ENCODE measurements around the gene INSL4. TPM values are rescaled to one million over a fixed set of nuclear protein-coding genes. Genes with fewer than 3 reads are reported as not detected.

INSL4 gene
- total and polyA plus RNA-seq, 2 experiments from 2014 or later: not detected

GRCh38 chr9:5265939-5266338 is 34.7 kb downstream of the INSL4 start:
- no peaks in the 10 kb centered on the region for H3K9me3 ChIP-seq (ENCODE audit: low read depth)
- H3F3A ChIP-seq (ENCODE audit: insufficient read depth): peaks cover 10% of the 10 kb centered on the region; the same call in 1 of the 2 replicates
- WGBS, 2 experiments (ENCODE audit: low coverage in 1 of 2, low lambda C conversion rate in 2 of 2, missing lambda C conversion rate in 2 of 2): 43 to 100% methylated on average over 1 of the region's 1 CpG
- no peak overlapping the region for H3K4me2 ChIP-seq (ENCODE audit: unreplicated experiment)
- H3K27me3 ChIP-seq (replicated peaks; ENCODE audit: insufficient read depth): no peaks in the 10 kb centered on the region
- peaks cover 17% of the 10 kb centered on the region for H3K4me1 ChIP-seq (ENCODE audit: insufficient read depth)
- H2AFZ ChIP-seq: no peak overlapping the region
- no peaks in the 10 kb centered on the region for H3K79me2 ChIP-seq (ENCODE audit: insufficient read depth)
- peaks cover 8% of the 10 kb centered on the region; the same call in 1 of the 2 replicates for H3K9me2 ChIP-seq (ENCODE audit: insufficient read depth)
- H3K9ac ChIP-seq: no peak overlapping the region
- no peak overlapping the region for H3K27ac ChIP-seq
- in situ Hi-C loops (cut with MboI): no loop called here
- H3K4me3 ChIP-seq: no peak overlapping the region
- H4K20me1 ChIP-seq (ENCODE audit: insufficient read depth): no peaks in the 10 kb centered on the region
- DNase-seq: no peak
- no peak for TF ChIP-seq EZH2 (IDR thresholded peaks at IDR 0.05; ENCODE audit: insufficient read depth, poor library complexity, severe bottlenecking)
- TF ChIP-seq EZH2phosphoT487 (IDR thresholded peaks at IDR 0.05; ENCODE audit: insufficient read depth, low read depth): no peak
- no peaks in the 10 kb centered on the region for H3K36me3 ChIP-seq (ENCODE audit: low read depth)

- H3K4me2 ChIP-seq (ENCODE audit: unreplicated experiment): peak overlapping the region; percentile 44
- H3K36me3 ChIP-seq (ENCODE audit: low read depth): no peaks in the 10 kb centered on the region
- H3F3A ChIP-seq (ENCODE audit: insufficient read depth): peaks cover 10% of the 10 kb centered on the region; the same call in 1 of the 2 replicates
- 0 out of 2 replicates have a peak overlapping the region, but pooled peaks have one; percentile 2 for H3K4me3 ChIP-seq
- in situ Hi-C loops (cut with MboI): no loop called here
- H3K9ac ChIP-seq: no peak overlapping the region
- peak overlapping the region; percentile 53; the same call in 1 of the 2 replicates for H2AFZ ChIP-seq
- 45 to 52% methylated on average over 6 of the region's 6 CpGs for WGBS, 2 experiments (ENCODE audit: low coverage in 1 of 2, low lambda C conversion rate in 2 of 2, missing lambda C conversion rate in 2 of 2)
- TF ChIP-seq EZH2phosphoT487 (IDR thresholded peaks at IDR 0.05; ENCODE audit: insufficient read depth, low read depth) (no peak), EZH2 (IDR thresholded peaks at IDR 0.05; ENCODE audit: insufficient read depth, poor library complexity, severe bottlenecking) (no peak)
- H3K27me3 ChIP-seq (replicated peaks; ENCODE audit: insufficient read depth): no peaks in the 10 kb centered on the region
- H3K9me3 ChIP-seq (ENCODE audit: low read depth): no peaks in the 10 kb centered on the region
- no peak overlapping the region for H3K27ac ChIP-seq
- H3K79me2 ChIP-seq (ENCODE audit: insufficient read depth): no peaks in the 10 kb centered on the region
- H4K20me1 ChIP-seq (ENCODE audit: insufficient read depth): no peaks in the 10 kb centered on the region
- peaks cover 8% of the 10 kb centered on the region; the same call in 1 of the 2 replicates for H3K9me2 ChIP-seq (ENCODE audit: insufficient read depth)
- peaks cover 17% of the 10 kb centered on the region for H3K4me1 ChIP-seq (ENCODE audit: insufficient read depth)
- peak; percentile 19 for DNase-seq
Measured at GRCh38 chr9:5269249-5269715, 38.1 kb downstream of the INSL4 start.

GRCh38 chr9:5274770-5275169 is 43.6 kb downstream of the INSL4 start:
- 47 to 61% methylated on average over 2 of the region's 2 CpGs for WGBS, 2 experiments (ENCODE audit: low coverage in 1 of 2, low lambda C conversion rate in 2 of 2, missing lambda C conversion rate in 2 of 2)
- DNase-seq: no peak
- in situ Hi-C loops (cut with MboI): no loop called here
- no peaks in the 10 kb centered on the region for H3K79me2 ChIP-seq (ENCODE audit: insufficient read depth)
- H3K4me2 ChIP-seq (ENCODE audit: unreplicated experiment): no peak overlapping the region
- H4K20me1 ChIP-seq (ENCODE audit: insufficient read depth): no peaks in the 10 kb centered on the region
- H3K4me3 ChIP-seq: no peak overlapping the region
- no peaks in the 10 kb centered on the region for H3F3A ChIP-seq (ENCODE audit: insufficient read depth)
- no peak overlapping the region for H2AFZ ChIP-seq
- H3K27me3 ChIP-seq (replicated peaks; ENCODE audit: insufficient read depth): no peaks in the 10 kb centered on the region
- no peak overlapping the region for H3K9ac ChIP-seq
- H3K9me2 ChIP-seq (ENCODE audit: insufficient read depth): peaks cover 2% of the 10 kb centered on the region; the same call in 1 of the 2 replicates
- no peaks in the 10 kb centered on the region for H3K36me3 ChIP-seq (ENCODE audit: low read depth)
- H3K9me3 ChIP-seq (ENCODE audit: low read depth): no peaks in the 10 kb centered on the region
- TF ChIP-seq EZH2phosphoT487 (IDR thresholded peaks at IDR 0.05; ENCODE audit: insufficient read depth, low read depth) (no peak), EZH2 (IDR thresholded peaks at IDR 0.05; ENCODE audit: insufficient read depth, poor library complexity, severe bottlenecking) (no peak)
- H3K27ac ChIP-seq: no peak overlapping the region
- H3K4me1 ChIP-seq (ENCODE audit: insufficient read depth): no peaks in the 10 kb centered on the region

- Histone ChIP-seq H3K9me3 (ENCODE audit: low read depth) (no peaks in the 10 kb centered on the region), H2AFZ (no peak overlapping the region), H3K4me1 (ENCODE audit: insufficient read depth) (no peaks in the 10 kb centered on the region), H3K36me3 (ENCODE audit: low read depth) (no peaks in the 10 kb centered on the region), H3K9ac (no peak overlapping the region), H3K79me2 (ENCODE audit: insufficient read depth) (no peaks in the 10 kb centered on the region), H3K27me3 (replicated peaks; ENCODE audit: insufficient read depth) (no peaks in the 10 kb centered on the region), H3K9me2 (ENCODE audit: insufficient read depth) (no peaks in the 10 kb centered on the region), H3K4me3 (no peak overlapping the region), H3K4me2 (ENCODE audit: unreplicated experiment) (no peak overlapping the region), H4K20me1 (ENCODE audit: insufficient read depth) (no peaks in the 10 kb centered on the region), H3F3A (ENCODE audit: insufficient read depth) (no peaks in the 10 kb centered on the region), H3K27ac (no peak overlapping the region)
- TF ChIP-seq EZH2 (IDR thresholded peaks at IDR 0.05; ENCODE audit: insufficient read depth, poor library complexity, severe bottlenecking) (no peak), EZH2phosphoT487 (IDR thresholded peaks at IDR 0.05; ENCODE audit: insufficient read depth, low read depth) (no peak)
- 48 to 57% methylated on average over 2 of the region's 2 CpGs for WGBS, 2 experiments (ENCODE audit: low coverage in 1 of 2, low lambda C conversion rate in 2 of 2, missing lambda C conversion rate in 2 of 2)
- in situ Hi-C loops (cut with MboI): no loop called here
- no peak for DNase-seq
Measured at GRCh38 chr9:5278486-5278885, 47.3 kb downstream of the INSL4 start.

Small RNA genes lying within 50 kb of the gene (small RNA-seq; reads per million reads assigned to genes)
- not detected for gene AL133547.1 (ENCODE audit: low read depth, low replicate concordance)

Other genes with a start within 250 kb of the INSL4 start
- 6.5 and 6.7 TPM in 2 replicates for gene JAK2, start 246.1 kb upstream of the INSL4 start, total RNA-seq (2014; rRNA removed; shearing (Covaris generic))
- 4.1 and 5.0 TPM in 2 replicates for gene JAK2, start 246.1 kb upstream of the INSL4 start, polyA plus RNA-seq (2016; fragmentation: Nextera tagmentation; extraction: Ambion mirVana)
- not detected in 2 replicates for gene INSL6, start 45.8 kb upstream of the INSL4 start, total RNA-seq (2014; rRNA removed; shearing (Covaris generic))
- gene INSL6, start 45.8 kb upstream of the INSL4 start, polyA plus RNA-seq (2016; fragmentation: Nextera tagmentation; extraction: Ambion mirVana): not detected in 2 replicates
- not detected in 2 replicates for gene RLN2, start 73.3 kb downstream of the INSL4 start, total RNA-seq (2014; rRNA removed; shearing (Covaris generic))
- not detected in 2 replicates for gene RLN2, start 73.3 kb downstream of the INSL4 start, polyA plus RNA-seq (2016; fragmentation: Nextera tagmentation; extraction: Ambion mirVana)
- not detected in 2 replicates for gene RLN1, start 108.5 kb downstream of the INSL4 start, total RNA-seq (2014; rRNA removed; shearing (Covaris generic))
- not detected in 2 replicates for gene RLN1, start 108.5 kb downstream of the INSL4 start, polyA plus RNA-seq (2016; fragmentation: Nextera tagmentation; extraction: Ambion mirVana)
- 12.9 and 28.3 TPM in 2 replicates for gene PLGRKT, start 206.5 kb downstream of the INSL4 start, total RNA-seq (2014; rRNA removed; shearing (Covaris generic))
- gene PLGRKT, start 206.5 kb downstream of the INSL4 start, polyA plus RNA-seq (2016; fragmentation: Nextera tagmentation; extraction: Ambion mirVana): 35.5 and 40.3 TPM in 2 replicates
- gene CD274, start 219.1 kb downstream of the INSL4 start, total RNA-seq (2014; rRNA removed; shearing (Covaris generic)): 4.2 and 4.3 TPM in 2 replicates
- 3.6 and 5.2 TPM in 2 replicates for gene CD274, start 219.1 kb downstream of the INSL4 start, polyA plus RNA-seq (2016; fragmentation: Nextera tagmentation; extraction: Ambion mirVana)

Measured in GM23248 (cell line).